Measurements from ENCODE around the gene BLTP2.

- TF ChIP-seq GATA3 (IDR thresholded peaks at IDR 0.05; ENCODE audit: low read depth, low read length) (no peak), GATA2 (IDR thresholded peaks at IDR 0.05; ENCODE audit: low read depth, low read length) (no peak)
Measured at GRCh38 chr17:28684963-28685362, 40.0 kb upstream of the BLTP2 start.

Measured in SH-SY5Y (cell line).